ENCODE data around the gene RHBDF2.

GRCh38 chr17:76426853-76427252, 74.4 kb downstream of the RHBDF2 start:
- TF ChIP-seq CTCF (IDR thresholded peaks at IDR 0.05) (no peak), POLR2A (IDR thresholded peaks at IDR 0.05) (no peak), POLR2AphosphoS5 (IDR thresholded peaks at IDR 0.05) (no peak), EP300 (IDR thresholded peaks at IDR 0.05; ENCODE audit: low read depth) (no peak)
